ENCODE results near the gene PODXL.

Gene PODXL

DNA sequence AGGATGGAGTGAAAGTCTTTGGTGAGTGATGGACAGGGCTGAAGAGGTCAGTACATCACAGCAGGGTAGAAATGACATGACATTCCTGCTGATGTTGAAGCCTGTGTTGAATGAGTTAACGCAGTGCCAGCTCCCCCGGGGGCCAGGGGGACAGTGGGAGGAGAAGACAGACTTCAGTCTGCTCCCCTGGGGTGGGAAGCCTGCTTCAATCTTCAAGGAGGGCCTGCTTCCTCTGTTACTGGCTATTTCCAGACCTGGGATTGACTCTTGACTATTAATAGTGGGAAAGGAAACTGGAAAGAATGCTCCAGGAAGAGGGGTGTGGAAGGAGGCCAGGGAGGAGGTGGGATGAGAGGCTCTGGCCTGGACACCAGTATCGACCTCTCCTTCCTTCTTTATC is 27.2 kb downstream of the PODXL start:
- in situ Hi-C loops (cut with HindIII; ENCODE audit: low sequenced_read_pairs) = no loop called here

DNA sequence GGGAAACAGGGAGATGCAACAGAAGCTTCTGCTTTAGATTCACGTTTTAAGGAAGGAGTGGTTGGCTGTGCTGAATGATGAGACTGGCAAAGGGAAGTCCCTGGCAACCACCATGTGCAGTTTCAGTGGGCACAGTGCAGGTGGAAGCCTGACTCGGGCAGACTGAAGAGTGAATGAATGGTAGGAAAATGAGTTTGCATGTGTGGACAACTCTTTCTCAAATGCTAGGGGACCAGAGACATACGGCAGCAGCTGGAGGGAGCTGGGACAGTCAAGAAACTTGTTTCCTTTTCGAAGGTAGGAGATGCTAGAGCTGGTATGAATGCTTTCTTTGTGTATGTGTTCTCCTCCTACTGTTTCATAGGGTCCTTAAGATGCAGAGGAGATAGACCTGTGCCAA is 29.0 kb downstream of the PODXL start:
- no peak overlapping the region for H3K4me3 ChIP-seq (ENCODE audit: low read depth, low read length)
- DNase-seq (ENCODE audit: low read depth, low spot score) = no peak
- no peak for TF ChIP-seq CTCF (IDR thresholded peaks at IDR 0.05; ENCODE audit: low read depth, low read length)
- in situ Hi-C loops (cut with HindIII; ENCODE audit: low sequenced_read_pairs) = no loop called here

More for the DNA sequence above, 27.2 kb downstream of the PODXL start:
- no peak for TF ChIP-seq CTCF (IDR thresholded peaks at IDR 0.05; ENCODE audit: low read depth, low read length)
- no peak overlapping the region for H3K4me3 ChIP-seq (ENCODE audit: low read depth, low read length)
- no peak for DNase-seq (ENCODE audit: low read depth, low spot score)

GRCh38 chr7:131525820-131526219 is 30.6 kb downstream of the PODXL start:
- in situ Hi-C loops (cut with HindIII; ENCODE audit: low sequenced_read_pairs) = no loop called here
- no peak for DNase-seq (ENCODE audit: low read depth, low spot score)
- no peak for TF ChIP-seq CTCF (IDR thresholded peaks at IDR 0.05; ENCODE audit: low read depth, low read length)
- no peak overlapping the region for H3K4me3 ChIP-seq (ENCODE audit: low read depth, low read length)

GRCh38 chr7:131524703-131525102 is 31.7 kb downstream of the PODXL start:
- H3K4me3 ChIP-seq (ENCODE audit: low read depth, low read length) = no peak overlapping the region
- TF ChIP-seq CTCF (IDR thresholded peaks at IDR 0.05; ENCODE audit: low read depth, low read length) = no peak
- in situ Hi-C loops (cut with HindIII; ENCODE audit: low sequenced_read_pairs) = no loop called here
- no peak for DNase-seq (ENCODE audit: low read depth, low spot score)

- in situ Hi-C loops (cut with HindIII; ENCODE audit: low sequenced_read_pairs) = no loop called here
- no peak for TF ChIP-seq CTCF (IDR thresholded peaks at IDR 0.05; ENCODE audit: low read depth, low read length)
- no peak for DNase-seq (ENCODE audit: low read depth, low spot score)
Measured at GRCh38 chr7:131524115-131524514, 32.3 kb downstream of the PODXL start.

DNA sequence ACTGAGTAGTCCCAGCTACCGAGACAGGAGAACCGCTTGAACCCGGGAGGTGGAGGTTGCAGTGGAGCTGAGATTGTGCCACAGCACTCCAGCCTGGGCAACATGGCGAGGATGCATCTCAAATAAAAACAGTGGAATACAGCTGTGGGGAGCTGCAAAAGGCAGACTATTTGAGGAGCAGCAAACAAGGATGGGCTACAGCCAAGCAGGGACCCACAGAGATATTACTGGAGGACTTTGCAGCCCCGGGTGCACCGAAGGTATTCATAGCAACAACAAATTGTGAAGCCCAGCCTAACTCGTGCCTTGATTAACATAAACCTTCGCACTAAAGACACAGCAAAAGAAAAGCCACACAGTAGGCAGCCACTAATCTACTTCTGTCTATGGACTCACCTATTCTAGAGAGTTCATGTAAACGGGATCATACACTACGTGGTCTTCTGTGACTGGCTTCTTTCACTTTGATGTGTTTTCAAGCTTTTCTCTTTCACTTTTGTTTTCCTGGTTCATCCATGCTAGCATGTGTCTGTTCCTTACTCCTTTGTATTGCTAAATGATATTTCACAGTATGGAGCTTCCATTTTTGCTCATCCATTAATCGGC is 34.0 kb downstream of the PODXL start:
- TF ChIP-seq CTCF (IDR thresholded peaks at IDR 0.05; ENCODE audit: low read depth, low read length) = no peak
- in situ Hi-C loops (cut with HindIII; ENCODE audit: low sequenced_read_pairs) = no loop called here
- H3K4me3 ChIP-seq (ENCODE audit: low read depth, low read length) = no peak overlapping the region
- DNase-seq (ENCODE audit: low read depth, low spot score) = peak; percentile 30

More at GRCh38 chr7:131524115-131524514, 32.3 kb downstream of the PODXL start:
- H3K4me3 ChIP-seq (ENCODE audit: low read depth, low read length) = no peak overlapping the region
